ENCODE data around the gene TUSC2.

- TF ChIP-seq POLR2A (IDR thresholded peaks at IDR 0.05): no peak
- TF ChIP-seq CTCF (IDR thresholded peaks at IDR 0.05): no peak
Measured at GRCh38 chr3:50331364-50331907, 3.4 kb upstream of the TUSC2 start.
